LoVo (cell line): Measurements from ENCODE around the gene ALCAM.

Experiments
- DNase-seq: peaks from one replicate; pipeline ENCODE4 v3.0.0-alpha.2; 2016; ENCODE audit warnings: low spot score

Gene ALCAM

DNA sequence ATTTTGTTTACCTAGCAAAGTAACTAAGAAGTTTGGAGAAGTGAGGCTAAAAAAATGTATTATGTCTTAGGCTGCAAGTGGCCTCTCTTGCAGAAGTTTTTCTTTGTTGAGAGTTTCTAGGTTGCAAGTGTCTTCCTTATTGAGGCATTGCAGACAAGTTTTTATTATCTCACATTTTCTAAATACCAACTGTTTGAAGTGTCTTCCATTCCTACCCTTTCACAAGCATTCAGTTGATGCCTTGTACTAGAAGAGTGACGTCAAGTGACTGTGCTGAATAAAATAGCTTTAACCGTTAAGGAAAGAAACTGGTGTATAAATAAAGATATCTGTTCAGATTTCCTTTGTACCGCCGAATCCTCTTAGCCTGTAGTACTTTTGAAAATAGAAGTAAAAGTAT lies 123.3 kb downstream of the ALCAM start:
- no peak for DNase-seq

- DNase-seq: no peak
These were observed 126.7 kb downstream of the ALCAM start for GRCh38 chr3:105493305-105493892.

DNA sequence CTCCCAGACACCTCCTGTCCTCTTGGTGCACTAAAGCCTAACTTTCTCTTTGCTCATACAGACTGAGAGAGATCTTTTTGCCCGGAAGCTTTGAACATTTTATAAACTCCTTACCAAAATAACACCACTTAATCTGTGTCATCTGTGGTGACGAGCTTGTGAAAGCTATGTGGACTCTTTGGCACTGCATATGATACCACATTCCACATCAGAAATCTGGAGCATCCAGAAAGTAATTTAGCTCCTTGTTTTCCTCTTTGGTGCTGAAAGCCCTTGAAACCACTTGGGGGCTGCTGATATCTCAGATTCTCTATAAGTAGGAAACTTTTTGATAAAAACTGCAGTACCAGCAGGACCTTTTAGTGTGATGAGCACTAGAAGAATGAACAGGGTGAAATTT lies 128.3 kb downstream of the ALCAM start:
- DNase-seq: no peak

- DNase-seq: no peak
These were observed 129.6 kb downstream of the ALCAM start for GRCh38 chr3:105496343-105496742.

DNA sequence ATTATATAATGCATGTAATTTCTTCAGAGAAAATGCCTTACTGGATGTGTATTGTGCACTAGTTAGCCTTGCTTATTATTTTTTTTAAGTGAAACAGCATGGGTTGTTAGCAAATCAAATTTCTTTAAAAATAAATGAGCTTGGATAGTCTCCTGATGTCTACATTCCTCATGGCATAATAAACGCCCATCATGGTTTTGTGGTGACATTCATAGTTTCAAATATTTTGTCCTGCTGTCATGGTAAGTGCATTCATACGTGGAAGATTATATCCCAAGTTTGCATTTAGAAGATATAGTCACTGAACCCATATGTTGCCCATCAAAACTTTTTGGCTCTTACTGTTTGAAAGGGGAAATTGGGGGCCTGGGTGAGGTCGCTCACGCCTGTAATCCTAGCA lies 130.7 kb downstream of the ALCAM start:
- no peak for DNase-seq

GRCh38 chr3:105499961-105500360 lies 133.3 kb downstream of the ALCAM start:
- DNase-seq: no peak

DNA sequence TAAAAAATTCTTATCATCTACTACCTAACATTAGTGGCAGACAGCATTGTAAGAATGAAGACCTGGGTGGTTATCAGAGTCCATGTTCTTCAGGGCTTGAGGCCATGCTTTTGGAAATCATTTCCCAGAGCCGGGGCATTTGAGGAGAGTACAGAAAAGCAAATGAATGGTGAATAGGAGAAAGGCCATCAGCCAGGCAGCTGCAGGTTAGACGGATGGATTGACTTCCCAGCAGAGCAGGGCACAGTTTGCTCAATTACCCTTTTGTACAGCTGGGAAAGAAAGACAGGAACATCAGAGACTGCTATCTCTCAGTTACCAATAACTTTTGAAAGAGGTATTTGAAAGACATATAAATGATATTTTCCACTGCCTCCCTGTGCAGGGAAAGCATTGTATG lies 135.6 kb downstream of the ALCAM start:
- DNase-seq: no peak

- no peak for DNase-seq
These were observed 136.5 kb downstream of the ALCAM start for GRCh38 chr3:105503191-105503593.

- no peak for DNase-seq
These were observed 137.8 kb downstream of the ALCAM start for GRCh38 chr3:105504440-105504951.

- no peak for DNase-seq
These were observed 138.5 kb downstream of the ALCAM start for GRCh38 chr3:105505170-105505569.

GRCh38 chr3:105511031-105511430 lies 144.3 kb downstream of the ALCAM start:
- no peak for DNase-seq

- no peak for DNase-seq
These were observed 145.4 kb downstream of the ALCAM start for GRCh38 chr3:105512061-105512460.

GRCh38 chr3:105513042-105513441 lies 146.3 kb downstream of the ALCAM start:
- no peak for DNase-seq

DNA sequence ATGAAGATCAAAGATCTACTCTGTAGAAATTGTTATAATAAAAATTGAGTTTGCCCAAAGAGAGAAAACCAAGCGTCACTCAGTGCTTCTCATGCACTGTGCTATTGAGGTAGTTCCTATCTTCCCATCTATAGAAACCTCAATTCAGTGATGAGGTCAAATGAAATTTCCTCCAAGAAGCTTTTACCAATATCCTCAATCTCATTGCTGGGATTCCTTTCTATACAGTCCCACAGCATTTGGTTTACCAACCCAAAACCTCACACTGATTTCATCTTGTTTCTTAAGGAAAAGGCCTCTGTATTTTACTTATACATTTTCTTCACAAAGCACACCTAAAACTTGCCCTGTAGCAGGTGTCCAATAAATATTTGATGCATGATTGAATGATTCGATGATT lies 147.2 kb downstream of the ALCAM start:
- DNase-seq: no peak

DNA sequence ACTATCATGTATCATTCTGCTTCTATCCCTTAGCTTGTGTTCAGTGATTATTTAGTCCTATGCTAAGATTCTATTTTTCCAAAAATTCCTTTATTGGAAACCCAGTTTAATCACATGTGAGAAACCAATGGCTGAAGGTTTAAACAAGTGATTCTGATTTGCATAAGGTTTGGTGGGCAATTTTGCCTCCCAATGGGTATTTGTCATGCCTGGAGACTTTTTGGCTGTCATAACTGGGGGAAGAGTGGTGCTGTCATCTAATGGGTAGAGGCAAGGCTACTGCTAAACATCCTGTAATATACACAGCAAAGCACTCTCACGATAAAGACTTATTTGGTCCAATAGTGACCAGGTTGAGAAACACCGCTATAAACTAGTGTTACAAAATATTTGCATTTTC lies 148.7 kb downstream of the ALCAM start:
- DNase-seq: no peak

GRCh38 chr3:105516972-105517371 lies 150.3 kb downstream of the ALCAM start:
- DNase-seq: no peak

DNA sequence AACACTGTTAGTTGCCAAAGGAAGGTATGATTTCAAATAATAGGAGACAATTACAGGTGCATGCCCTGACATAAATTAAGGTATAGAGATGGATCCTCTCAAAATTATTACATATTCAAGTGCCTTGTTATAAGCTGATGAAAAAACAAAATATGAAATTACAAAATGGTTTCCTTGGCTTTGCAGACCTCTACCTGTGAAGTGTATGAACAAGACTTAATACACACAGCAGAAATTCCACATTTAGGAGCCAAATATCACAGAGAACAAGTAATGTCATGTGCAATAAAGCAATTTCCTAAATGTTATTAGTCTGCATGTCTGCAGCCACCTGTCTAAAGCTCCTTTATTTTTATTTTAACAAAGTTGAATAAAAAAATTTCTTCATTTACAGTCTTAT lies 151.5 kb downstream of the ALCAM start:
- DNase-seq: no peak

GRCh38 chr3:105518806-105519418 lies 152.2 kb downstream of the ALCAM start:
- peak; percentile 62 for DNase-seq

DNA sequence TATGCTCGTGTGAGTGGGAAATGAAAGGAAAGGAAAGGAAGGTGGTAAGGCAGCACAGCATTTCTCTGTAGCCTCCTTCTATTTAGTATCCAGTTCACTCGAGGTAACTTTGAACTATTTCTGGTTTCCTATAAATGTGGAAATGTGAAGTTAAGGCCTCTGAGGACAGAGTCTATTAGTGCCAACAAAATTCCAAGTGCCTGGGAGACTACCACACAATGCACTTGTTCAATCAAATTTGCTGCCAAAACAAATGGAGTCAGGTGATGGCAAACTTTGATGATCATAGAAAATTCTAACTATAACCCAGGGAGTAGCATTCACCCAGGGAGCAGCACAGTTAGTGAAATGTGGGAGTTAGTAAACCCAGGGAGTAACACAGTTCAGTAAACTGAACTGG lies 155.1 kb downstream of the ALCAM start:
- no peak for DNase-seq

DNA sequence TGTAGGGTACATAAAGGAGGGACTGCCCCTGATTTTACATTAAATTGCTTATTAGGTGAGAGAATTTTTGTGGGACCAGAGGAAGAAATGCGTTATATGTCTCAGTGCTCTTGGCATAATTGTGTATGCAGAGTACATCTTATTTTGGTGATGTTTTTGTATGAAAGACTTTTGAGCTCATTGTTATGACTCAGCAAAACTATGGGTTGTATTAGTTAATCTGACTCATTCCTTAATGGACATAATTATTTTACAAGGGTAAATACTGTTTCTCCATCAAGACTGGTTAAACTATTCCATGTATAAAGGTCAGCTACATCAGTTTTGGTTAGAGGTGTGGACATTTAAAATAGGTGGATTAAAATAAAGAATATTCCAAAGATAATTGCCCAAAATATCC lies 156.8 kb downstream of the ALCAM start:
- DNase-seq: no peak

- no peak for DNase-seq
These were observed 158.8 kb downstream of the ALCAM start for GRCh38 chr3:105525531-105525930.

DNA sequence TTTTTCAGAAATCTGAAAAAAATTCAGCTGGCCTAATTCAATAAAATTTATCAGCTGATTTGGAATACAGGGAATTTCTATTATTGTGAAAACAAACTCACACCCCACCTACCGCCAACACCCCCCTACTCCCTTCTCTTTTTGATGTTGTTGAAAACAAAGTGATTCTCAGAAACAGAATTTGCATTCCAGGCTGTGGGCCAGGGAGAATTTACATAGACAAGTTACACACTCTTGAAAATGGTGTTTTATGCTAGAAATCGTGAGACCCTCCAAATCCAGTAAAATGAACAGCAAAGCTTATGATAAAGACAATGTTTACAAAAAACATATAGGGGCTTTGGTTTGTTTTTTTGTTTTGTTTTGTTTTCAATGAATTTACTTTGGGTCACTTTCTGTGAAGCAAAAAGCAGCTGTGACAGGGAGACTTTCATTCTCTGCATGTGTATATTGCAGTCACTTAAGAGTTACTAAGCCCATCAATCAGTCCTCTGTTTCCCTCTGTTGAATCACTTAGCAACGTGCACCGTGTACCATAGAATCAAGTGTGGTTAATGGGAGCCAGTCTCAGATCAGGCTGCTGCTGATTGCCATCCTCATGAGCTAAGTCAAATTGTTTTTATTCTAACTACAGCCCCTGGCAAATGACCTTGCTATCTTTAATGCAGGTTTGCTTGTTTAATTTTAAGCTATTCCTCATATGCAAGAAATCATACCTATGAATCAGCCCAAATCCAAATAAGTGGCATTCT lies 159.8 kb downstream of the ALCAM start:
- DNase-seq: no peak

- no peak for DNase-seq
These were observed 160.8 kb downstream of the ALCAM start for GRCh38 chr3:105527535-105527934.
